Trophoblast cell (in vitro differentiated cells and primary cell): ENCODE results near the gene MYL10.

Source experiments
- DNase-seq, 2 donors: peaks; one replicate each; pipeline ENCODE4 v3.0.0-alpha.2; 2016
- H2AFZ ChIP-seq: 2 replicates; pipeline ENCODE4 v1.6.1; 2013; ENCODE audit warnings: low read length, moderate library complexity, mild to moderate bottlenecking; ENCODE audit not compliant: insufficient read depth, poor library complexity
- H2AK5ac ChIP-seq: 2 replicates; pipeline ENCODE4 v1.6.1; 2013; ENCODE audit warnings: mild to moderate bottlenecking, low read length
- H2BK120ac ChIP-seq: 2 replicates; pipeline ENCODE4 v1.6.1; 2013; ENCODE audit warnings: low read length, mild to moderate bottlenecking, moderate library complexity; ENCODE audit not compliant: insufficient read depth, poor library complexity
- H2BK12ac ChIP-seq: 2 replicates; pipeline ENCODE4 v1.6.1; 2013; ENCODE audit warnings: mild to moderate bottlenecking, low read length, moderate library complexity
- H2BK5ac ChIP-seq: 2 replicates; pipeline ENCODE4 v1.6.1; 2013; ENCODE audit warnings: low read length, low read depth, moderate library complexity, mild to moderate bottlenecking; ENCODE audit not compliant: poor library complexity
- H3K14ac ChIP-seq: 2 replicates; pipeline ENCODE4 v1.6.1; 2013; ENCODE audit warnings: mild to moderate bottlenecking, low read length
- H3K18ac ChIP-seq: 2 replicates; pipeline ENCODE4 v1.6.1; 2013; ENCODE audit warnings: mild to moderate bottlenecking, low read length
- H3K23ac ChIP-seq: 2 replicates; pipeline ENCODE4 v1.6.1; 2013; ENCODE audit warnings: low read length
- H3K27ac ChIP-seq: 2 replicates; pipeline ENCODE4 v1.5.1; 2013; ENCODE audit warnings: low read depth, mild to moderate bottlenecking, inconsistent platforms, low read length, moderate library complexity
- H3K27me3 ChIP-seq: 2 replicates; pipeline ENCODE4 v1.6.1; 2013; ENCODE audit warnings: inconsistent platforms, mild to moderate bottlenecking, low read length, moderate library complexity; ENCODE audit not compliant: insufficient read depth
- H3K36me3 ChIP-seq, 2 experiments: 1 replicate in 1 of 2; 2 replicates in 1 of 2; pipeline ENCODE4 v1.6.1; 2013; ENCODE audit warnings: low read length in 2 of 2, mild to moderate bottlenecking in 2 of 2, moderate library complexity in 1 of 2; ENCODE audit not compliant: insufficient read depth in 2 of 2, control insufficient read depth in 1 of 2
- H3K4ac ChIP-seq: 2 replicates; pipeline ENCODE4 v1.6.1; 2013; ENCODE audit warnings: low read depth, mild to moderate bottlenecking, low read length, moderate library complexity
- H3K4me1 ChIP-seq, 2 experiments: 1 replicate in 1 of 2; 2 replicates in 1 of 2; pipeline ENCODE4 v1.6.1; 2013; ENCODE audit warnings: low read length in 2 of 2, mild to moderate bottlenecking in 2 of 2, moderate library complexity in 1 of 2; ENCODE audit not compliant: insufficient read depth in 2 of 2, control insufficient read depth in 1 of 2
- H3K4me2 ChIP-seq: 2 replicates; pipeline ENCODE4 v1.6.1; 2013; ENCODE audit warnings: inconsistent platforms, mild to moderate bottlenecking, low read length, moderate library complexity
- H3K4me3 ChIP-seq: 2 replicates; pipeline ENCODE4 v1.5.1; 2013; ENCODE audit warnings: mild to moderate bottlenecking, low read depth, low read length, inconsistent platforms
- H3K79me1 ChIP-seq: one replicate; pipeline ENCODE4 v1.6.1; 2013; ENCODE audit warnings: low read length
- H3K79me2 ChIP-seq: 2 replicates; pipeline ENCODE4 v1.6.1; 2013; ENCODE audit warnings: low read length, mild to moderate bottlenecking; ENCODE audit not compliant: control insufficient read depth, insufficient read depth, poor library complexity
- H3K9ac ChIP-seq: 2 replicates; pipeline ENCODE4 v1.6.1; 2013; ENCODE audit warnings: mild to moderate bottlenecking, low read length
- H3K9me3 ChIP-seq: 2 replicates; pipeline ENCODE4 v1.6.1; 2013; ENCODE audit warnings: low read depth, mild to moderate bottlenecking, control low read depth, inconsistent platforms, low read length; ENCODE audit not compliant: insufficient read depth
- H4K12ac ChIP-seq: 2 replicates; pipeline ENCODE4 v1.6.1; 2013; ENCODE audit warnings: low read depth, mild to moderate bottlenecking, low read length, moderate library complexity
- H4K8ac ChIP-seq: 2 replicates; pipeline ENCODE4 v1.6.1; 2013; ENCODE audit warnings: low read depth, mild to moderate bottlenecking, low read length, moderate library complexity
- H4K91ac ChIP-seq: one replicate; pipeline ENCODE4 v1.6.1; 2013; ENCODE audit warnings: low read depth, mild to moderate bottlenecking, low read length, moderate library complexity
- WGBS: extraction: QIAGEN DNeasy Blood & Tissue Kit; methylation state at CpG from one replicate; pipeline ENCODE4 v1.1.7; 2013; ENCODE audit warnings: missing lambda C conversion rate; ENCODE audit not compliant: insufficient read length, insufficient coverage; ENCODE audit errors: extremely low coverage; 5-methylcytosine and 5-hydroxymethylcytosine counted together

Gene MYL10

DNA sequence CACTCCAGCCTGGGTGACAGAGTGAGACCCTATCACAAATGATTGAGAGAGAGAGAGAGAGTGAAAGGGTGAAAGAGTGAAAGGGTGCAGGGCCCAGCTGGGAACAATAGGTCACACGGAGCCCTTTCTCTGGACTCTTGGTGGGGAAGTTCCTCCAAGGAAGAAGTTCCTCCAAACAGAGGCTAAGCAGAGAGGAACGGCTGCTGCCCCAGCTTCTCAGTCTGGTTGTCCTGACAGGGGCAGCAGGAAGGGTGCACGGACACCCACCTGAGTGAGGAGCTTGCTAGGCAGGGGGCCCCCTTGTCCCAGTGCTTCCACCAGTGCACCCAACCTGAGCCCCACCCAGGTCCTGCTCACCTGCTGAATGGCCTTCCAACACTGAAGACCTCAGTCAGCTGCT, 38.8 kb upstream of the MYL10 start:
- H2AK5ac ChIP-seq = no peak overlapping the region
- no peak overlapping the region for H2BK12ac ChIP-seq
- no peaks in the 10 kb centered on the region for H3K36me3 ChIP-seq
- no peak overlapping the region for H4K91ac ChIP-seq
- no peak overlapping the region for H4K12ac ChIP-seq
- H3K27ac ChIP-seq = no peak overlapping the region
- no peak overlapping the region for H2BK5ac ChIP-seq
- no peak overlapping the region for H3K23ac ChIP-seq
- no peak for DNase-seq
- no peaks in the 10 kb centered on the region for H3K27me3 ChIP-seq
- H4K8ac ChIP-seq = no peak overlapping the region
- H3K18ac ChIP-seq = no peak overlapping the region
- H2AFZ ChIP-seq = no peak overlapping the region
- no CpG with 5 or more reads among the region's 3 CpGs for WGBS
- no peak overlapping the region for H3K4me2 ChIP-seq
- no peak overlapping the region for H3K14ac ChIP-seq
- no peak overlapping the region for H3K4ac ChIP-seq
- H3K79me2 ChIP-seq = no peaks in the 10 kb centered on the region
- no peak overlapping the region for H3K4me3 ChIP-seq
- H3K79me1 ChIP-seq = no peaks in the 10 kb centered on the region
- H3K9me3 ChIP-seq = peaks cover 2% of the 10 kb centered on the region
- no peak overlapping the region for H3K9ac ChIP-seq
- no peaks in the 10 kb centered on the region for H3K4me1 ChIP-seq
- H2BK120ac ChIP-seq = no peak overlapping the region

DNA sequence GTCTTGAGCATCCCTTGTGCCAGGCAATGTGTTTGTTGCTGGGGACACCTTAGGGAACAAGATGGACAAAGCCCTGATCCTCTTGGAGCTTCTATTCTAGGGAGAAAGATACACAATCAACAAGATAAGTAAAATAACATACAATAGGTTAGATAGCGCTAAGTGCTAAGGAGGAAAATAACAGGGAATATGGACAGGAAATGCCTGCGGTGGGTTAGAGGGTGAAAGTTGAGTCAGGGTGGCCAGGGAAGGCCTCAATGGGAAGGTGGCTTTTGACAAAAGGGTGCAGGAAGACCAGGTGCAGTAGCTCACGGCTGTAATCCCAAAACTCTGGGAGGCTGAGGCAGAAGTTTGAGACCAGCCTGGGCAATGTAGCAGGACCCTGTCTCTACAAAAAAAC, 38.3 kb upstream of the MYL10 start:
- Histone ChIP-seq H2AK5ac (no peak overlapping the region), H3K23ac (no peak overlapping the region), H3K4me3 (no peak overlapping the region), H3K79me1 (no peaks in the 10 kb centered on the region), H2AFZ (no peak overlapping the region), H3K4ac (no peak overlapping the region), H3K18ac (no peak overlapping the region), H2BK5ac (no peak overlapping the region), H3K79me2 (no peaks in the 10 kb centered on the region), H3K4me1 (no peaks in the 10 kb centered on the region), H4K8ac (no peak overlapping the region), H3K27ac (no peak overlapping the region), H4K12ac (no peak overlapping the region), H3K9ac (no peak overlapping the region), H3K14ac (no peak overlapping the region), H3K4me2 (no peak overlapping the region), H4K91ac (no peak overlapping the region), H3K36me3 (no peaks in the 10 kb centered on the region), H3K27me3 (no peaks in the 10 kb centered on the region), H2BK12ac (no peak overlapping the region), H3K9me3 (peaks cover 2% of the 10 kb centered on the region), H2BK120ac (no peak overlapping the region)
- DNase-seq = no peak
- no CpG with 5 or more reads among the region's 3 CpGs for WGBS

DNA sequence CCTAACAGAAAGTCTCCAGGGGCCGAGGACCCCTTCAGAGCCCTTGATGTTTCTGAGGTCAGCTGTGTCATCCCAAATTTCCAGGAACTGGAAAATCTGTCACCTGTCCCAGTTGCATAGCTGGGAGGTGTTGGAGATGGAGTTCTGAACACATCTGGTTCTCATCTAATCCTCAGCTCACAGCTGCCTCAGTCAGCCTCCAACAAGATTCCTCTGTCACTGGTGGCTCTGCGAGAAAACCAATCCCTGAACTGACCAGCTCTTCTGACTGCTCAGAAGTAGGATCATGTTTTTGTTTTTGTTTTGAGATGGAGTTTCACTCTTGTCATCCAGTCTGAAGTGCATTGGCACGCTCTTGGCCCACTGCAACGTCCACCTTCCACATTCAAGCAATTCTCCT, 37.6 kb upstream of the MYL10 start:
- no peak overlapping the region for H3K9ac ChIP-seq
- no peak overlapping the region for H3K4me3 ChIP-seq
- H3K27me3 ChIP-seq = no peaks in the 10 kb centered on the region
- H3K36me3 ChIP-seq = no peaks in the 10 kb centered on the region
- H2AFZ ChIP-seq = no peak overlapping the region
- no peak overlapping the region for H3K14ac ChIP-seq
- H2AK5ac ChIP-seq = no peak overlapping the region
- H2BK12ac ChIP-seq = no peak overlapping the region
- no CpG with 5 or more reads among the region's 4 CpGs for WGBS
- H4K91ac ChIP-seq = no peak overlapping the region
- no peak overlapping the region for H3K18ac ChIP-seq
- no peak for DNase-seq
- no peaks in the 10 kb centered on the region for H3K79me1 ChIP-seq
- H3K4me1 ChIP-seq = no peaks in the 10 kb centered on the region
- H4K8ac ChIP-seq = no peak overlapping the region
- H3K79me2 ChIP-seq = no peaks in the 10 kb centered on the region
- H3K27ac ChIP-seq = no peak overlapping the region
- H3K4me2 ChIP-seq = no peak overlapping the region
- no peak overlapping the region for H3K23ac ChIP-seq
- peaks cover 2% of the 10 kb centered on the region for H3K9me3 ChIP-seq
- H2BK5ac ChIP-seq = no peak overlapping the region
- no peak overlapping the region for H3K4ac ChIP-seq
- no peak overlapping the region for H4K12ac ChIP-seq
- no peak overlapping the region for H2BK120ac ChIP-seq

DNA sequence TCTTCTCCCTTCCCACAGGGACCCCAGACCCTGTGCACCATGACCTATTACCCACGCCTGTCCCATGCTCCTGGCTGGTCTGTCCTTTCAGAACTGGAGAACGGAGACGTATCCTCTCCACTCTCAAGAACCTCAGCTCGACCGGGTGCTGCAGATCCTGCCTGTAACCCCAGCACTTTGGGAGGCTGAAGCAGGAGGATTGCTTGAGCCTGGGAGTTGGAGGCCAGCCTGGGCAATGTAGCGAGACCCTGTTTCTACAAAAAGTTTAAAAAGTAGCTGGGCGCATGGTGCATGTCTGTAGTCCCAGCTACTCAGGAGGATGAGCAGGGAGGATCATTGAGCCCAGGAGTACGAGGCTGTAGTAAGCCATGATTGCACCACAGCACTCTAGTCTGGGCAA, 37.2 kb upstream of the MYL10 start:
- H3K14ac ChIP-seq = no peak overlapping the region
- no CpG with 5 or more reads among the region's 8 CpGs for WGBS
- H2AFZ ChIP-seq = no peak overlapping the region
- H2BK12ac ChIP-seq = no peak overlapping the region
- no peaks in the 10 kb centered on the region for H3K36me3 ChIP-seq
- H3K9me3 ChIP-seq = peaks cover 2% of the 10 kb centered on the region
- H3K18ac ChIP-seq = no peak overlapping the region
- H3K79me2 ChIP-seq = no peaks in the 10 kb centered on the region
- H2AK5ac ChIP-seq = no peak overlapping the region
- H3K4me3 ChIP-seq = no peak overlapping the region
- H3K4me2 ChIP-seq = no peak overlapping the region
- H3K79me1 ChIP-seq = no peaks in the 10 kb centered on the region
- no peak overlapping the region for H2BK5ac ChIP-seq
- no peak overlapping the region for H3K23ac ChIP-seq
- no peak overlapping the region for H4K8ac ChIP-seq
- H3K4ac ChIP-seq = no peak overlapping the region
- no peak for DNase-seq
- no peak overlapping the region for H4K12ac ChIP-seq
- H4K91ac ChIP-seq = no peak overlapping the region
- no peak overlapping the region for H3K9ac ChIP-seq
- no peak overlapping the region for H3K27ac ChIP-seq
- H2BK120ac ChIP-seq = no peak overlapping the region
- H3K27me3 ChIP-seq = no peaks in the 10 kb centered on the region
- no peaks in the 10 kb centered on the region for H3K4me1 ChIP-seq
